MM.1S (cell line): ENCODE data around the gene ADAMTS6.

Experiments used
- CTCF ChIP-seq: fragments of 300-600 bp; sonication (generic); IDR thresholded peaks from 2 replicates; pipeline ENCODE4 v1.5.1; 2016; ENCODE audit warnings: antibody characterized with exemption, low read length, mixed read lengths
- EZH2phosphoT487 ChIP-seq: fragments of 300-600 bp; sonication (generic); IDR thresholded peaks from 2 replicates; pipeline ENCODE4 v1.6.1; 2018; ENCODE audit warnings: antibody characterized with exemption, low read length

DNA sequence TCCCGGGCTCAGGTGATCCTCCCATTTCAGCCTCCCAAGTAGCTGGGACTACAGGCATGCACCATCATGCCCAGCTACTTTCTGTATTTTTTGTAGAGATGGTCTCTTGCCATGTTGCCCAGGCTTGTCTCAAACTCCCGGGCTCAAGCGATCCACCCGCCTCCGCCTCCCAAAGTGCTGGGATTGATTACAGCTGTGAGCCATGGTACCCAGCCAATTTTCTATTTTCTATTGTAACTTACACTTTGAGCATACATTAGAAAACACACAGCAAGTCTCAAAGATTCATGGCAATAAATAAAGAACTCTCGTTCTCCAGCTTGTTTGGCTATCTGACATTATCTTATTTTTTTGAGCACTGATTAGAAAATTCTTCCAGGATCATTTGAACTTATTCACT is 228.7 kb downstream of the ADAMTS6 start:
- TF ChIP-seq CTCF (no peak), EZH2phosphoT487 (no peak)
